LoVo (cell line): ENCODE results near the gene CDH26.

Source experiments
- DNase-seq: peaks from one replicate; pipeline ENCODE4 v3.0.0-alpha.2; 2016; ENCODE audit warnings: low spot score

CDH26 gene

GRCh38 chr20:60046860-60047259, 88.6 kb downstream of the CDH26 start:
- DNase-seq: no peak

- no peak for DNase-seq
These were observed 90.7 kb downstream of the CDH26 start for GRCh38 chr20:60048634-60049521.

GRCh38 chr20:60049601-60050000, 91.4 kb downstream of the CDH26 start:
- DNase-seq: no peak

- DNase-seq: no peak
These were observed 92.1 kb downstream of the CDH26 start for GRCh38 chr20:60050193-60050947.

DNA sequence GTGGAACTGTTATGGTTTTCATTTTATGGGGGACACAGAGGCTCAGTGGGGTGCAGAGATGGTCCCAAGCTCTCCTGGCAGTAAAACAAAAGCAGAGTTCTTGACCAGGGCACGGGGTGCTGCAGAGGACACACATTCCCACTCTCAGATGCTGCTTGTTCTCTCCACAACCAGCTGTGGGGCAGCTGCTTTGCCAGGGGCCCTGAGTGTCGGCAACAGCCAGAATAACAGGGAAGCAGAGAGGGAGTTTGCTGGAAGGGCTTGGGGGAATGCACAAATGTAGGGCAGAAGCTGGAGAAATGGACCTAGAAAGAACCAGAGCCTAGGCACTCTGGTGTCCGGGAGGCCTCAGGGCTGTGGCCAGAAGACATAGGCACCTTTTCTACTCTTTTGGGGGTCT, 93.7 kb downstream of the CDH26 start:
- DNase-seq: no peak

- DNase-seq: no peak
These were observed 94.1 kb downstream of the CDH26 start for GRCh38 chr20:60052322-60052721.

- no peak for DNase-seq
These were observed 95.0 kb downstream of the CDH26 start for GRCh38 chr20:60053125-60053817.

GRCh38 chr20:60053818-60054190, 95.6 kb downstream of the CDH26 start:
- DNase-seq: no peak

GRCh38 chr20:60054716-60055634, 96.8 kb downstream of the CDH26 start:
- no peak for DNase-seq

GRCh38 chr20:60055740-60056139, 97.5 kb downstream of the CDH26 start:
- DNase-seq: no peak

DNA sequence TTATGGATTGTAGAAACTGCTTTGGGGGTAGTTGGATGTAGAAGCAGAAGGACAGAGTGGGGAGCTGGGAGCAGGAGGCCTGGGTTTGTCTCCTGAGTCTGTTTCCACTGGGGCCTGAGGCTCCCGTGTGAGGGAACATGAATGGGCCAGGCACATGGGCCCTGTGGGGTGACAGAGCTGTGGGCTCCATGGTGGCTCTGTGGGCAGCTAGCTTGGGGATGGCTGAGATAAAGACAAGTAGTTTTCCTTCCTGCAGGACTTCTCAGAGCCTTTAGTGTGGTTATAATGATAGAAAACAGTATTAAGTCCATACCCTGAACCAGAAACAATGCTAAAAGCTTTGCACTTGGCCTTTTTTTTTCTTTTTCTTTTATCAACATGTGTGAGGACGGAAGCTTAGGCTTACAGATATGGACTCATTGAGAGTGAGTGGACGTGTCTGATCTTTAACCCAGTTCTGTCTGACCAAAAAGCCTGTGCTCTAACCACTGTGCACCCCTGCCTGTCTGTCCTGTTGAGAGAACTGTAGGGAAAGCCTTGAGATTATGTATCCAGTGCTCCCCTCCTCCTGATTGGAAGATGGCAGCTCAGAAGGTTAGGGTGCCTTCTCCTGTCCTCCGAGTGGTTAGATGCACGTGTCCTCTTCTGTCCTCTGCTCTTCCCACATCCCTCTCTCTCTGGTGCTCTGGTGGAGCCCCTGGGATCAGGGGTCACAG, 98.3 kb downstream of the CDH26 start:
- no peak for DNase-seq

GRCh38 chr20:60057123-60057865, 99.1 kb downstream of the CDH26 start:
- peak; percentile 56 for DNase-seq

- no peak for DNase-seq
These were observed 99.9 kb downstream of the CDH26 start for GRCh38 chr20:60057866-60058807.

DNA sequence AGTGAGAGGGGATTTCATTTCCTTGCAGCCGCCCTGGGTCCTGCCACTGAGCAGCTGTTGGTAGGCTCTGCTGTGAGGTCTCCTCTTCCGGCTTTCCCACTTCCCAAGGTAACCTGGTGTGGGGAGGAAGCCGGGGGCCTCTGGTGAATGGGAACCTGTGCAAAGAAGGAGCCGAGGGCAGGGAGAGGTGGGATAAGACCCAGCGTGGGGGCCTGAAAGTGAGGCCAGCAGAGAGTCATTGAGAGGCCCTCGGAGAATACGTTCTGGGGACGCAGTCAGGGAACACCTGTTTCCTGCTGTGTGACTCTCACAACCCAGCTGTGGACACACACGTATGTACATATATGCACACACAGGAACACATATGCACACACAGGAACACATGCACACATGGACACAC, 100.7 kb downstream of the CDH26 start:
- DNase-seq: no peak

- DNase-seq: no peak
These were observed 101.9 kb downstream of the CDH26 start for GRCh38 chr20:60060006-60060557.

DNA sequence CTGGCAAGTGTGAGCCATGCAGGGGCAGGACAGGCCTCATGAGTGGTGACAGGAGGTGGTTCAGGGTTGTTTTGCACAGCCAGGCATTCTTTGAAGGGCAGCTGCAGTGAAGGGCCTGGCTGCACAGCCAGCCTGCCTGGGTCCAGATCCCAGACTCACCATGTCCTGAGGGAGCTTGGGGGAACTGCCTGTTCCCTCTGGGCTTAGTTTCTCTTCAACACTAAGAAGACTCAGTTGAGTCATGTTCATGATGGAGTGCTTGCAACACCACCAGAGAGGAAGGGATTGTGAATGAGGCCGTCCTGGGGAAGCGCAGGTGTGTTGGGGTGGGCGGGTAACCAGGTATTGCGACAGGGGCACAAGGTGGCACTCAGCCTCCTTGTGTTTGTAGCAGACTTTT, 102.4 kb downstream of the CDH26 start:
- DNase-seq: no peak

- DNase-seq: no peak
These were observed 104.3 kb downstream of the CDH26 start for GRCh38 chr20:60062431-60063047.

DNA sequence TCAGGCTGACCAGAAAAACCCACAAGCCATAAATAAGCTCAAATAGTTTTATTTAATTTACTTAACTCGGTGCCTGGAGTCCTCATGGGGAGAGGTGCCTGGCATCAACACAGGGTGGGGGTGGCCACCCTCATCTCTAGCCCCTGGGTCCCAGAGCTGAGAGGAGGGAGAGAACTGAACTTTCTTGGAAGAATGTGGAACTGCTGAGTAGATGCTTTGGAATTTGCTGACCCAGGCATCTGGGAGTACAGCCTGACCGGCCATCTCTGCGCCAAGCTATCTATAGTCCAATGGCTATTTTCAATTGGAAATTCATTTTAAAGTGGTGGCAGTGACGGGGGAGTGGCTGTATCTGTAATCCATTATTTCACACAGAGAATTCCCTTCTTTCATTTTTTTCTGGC, 104.8 kb downstream of the CDH26 start:
- no peak for DNase-seq
